Measurements from ENCODE around the gene CADM2.

- no peak for TF ChIP-seq CTCF (conservative IDR thresholded peaks at IDR 0.05; ENCODE audit: low read depth, low read length)
- no peak for TF ChIP-seq EZH2 (IDR thresholded peaks at IDR 0.05; ENCODE audit: borderline replicate concordance, low read depth, low read length, poor library complexity, severe bottlenecking)
These were observed 357.5 kb downstream of the CADM2 start for GRCh38 chr3:85316252-85316651.

Data from A673 (cell line).